Amygdala (tissue), 56 donors: ENCODE results near the gene RIMKLB.
"Not testable (repeated sequence)": the region's sequence is repeated elsewhere in the genome, so short reads cannot be mapped to it uniquely, and the experiment has no call there.

Source experiments
- DNase-seq, 56 donors: peaks; one replicate each; lab custom pipeline; 2025; lab: John Stamatoyannopoulos, UW

The RIMKLB gene

DNA sequence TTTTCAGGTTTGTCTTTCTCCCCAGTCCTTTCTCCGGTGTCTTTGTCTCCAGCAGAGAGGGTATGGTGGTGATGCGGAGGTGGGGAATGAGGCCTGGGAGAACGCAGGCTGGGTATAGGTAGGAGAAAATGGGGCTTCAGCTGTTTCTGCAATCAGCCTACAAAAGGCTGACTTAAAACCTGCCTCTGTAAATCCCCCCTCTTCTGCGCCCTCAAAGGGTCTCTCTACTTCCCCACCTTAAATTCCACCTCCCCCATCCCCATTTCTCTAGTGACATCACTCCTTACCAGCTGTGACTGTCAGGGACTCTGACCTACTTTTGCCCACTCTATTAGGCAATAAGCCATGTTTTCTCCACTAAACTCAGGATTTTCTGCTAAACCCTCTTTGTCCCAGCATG, 8.1 kb upstream of the RIMKLB start:
- no peak for DNase-seq

DNA sequence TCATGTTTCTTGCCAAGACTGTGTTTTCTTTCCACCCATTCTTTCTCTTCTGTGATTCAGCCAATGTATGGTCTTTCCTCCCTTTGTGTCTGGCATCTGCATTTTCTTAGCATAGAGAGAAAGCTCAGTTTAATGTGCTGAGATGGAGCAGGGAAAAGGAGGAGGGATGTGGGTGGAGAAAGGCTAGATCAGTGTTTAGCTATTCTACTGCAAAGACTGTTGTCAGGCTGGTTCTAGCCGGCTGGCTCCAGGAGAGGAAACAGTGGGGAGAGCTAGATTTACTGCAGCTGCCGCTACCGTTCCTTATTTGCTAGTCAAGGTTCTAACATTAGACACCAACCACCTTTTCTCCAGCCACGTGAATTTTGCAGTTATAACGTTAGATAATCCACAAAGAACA, 5.2 kb upstream of the RIMKLB start:
- DNase-seq = peak in 44 of 56 donors; percentile 4 to 83 (median 42)

- DNase-seq = no peak
Observed at GRCh38 chr12:8695116-8695515, 2.7 kb upstream of the RIMKLB start.

DNA sequence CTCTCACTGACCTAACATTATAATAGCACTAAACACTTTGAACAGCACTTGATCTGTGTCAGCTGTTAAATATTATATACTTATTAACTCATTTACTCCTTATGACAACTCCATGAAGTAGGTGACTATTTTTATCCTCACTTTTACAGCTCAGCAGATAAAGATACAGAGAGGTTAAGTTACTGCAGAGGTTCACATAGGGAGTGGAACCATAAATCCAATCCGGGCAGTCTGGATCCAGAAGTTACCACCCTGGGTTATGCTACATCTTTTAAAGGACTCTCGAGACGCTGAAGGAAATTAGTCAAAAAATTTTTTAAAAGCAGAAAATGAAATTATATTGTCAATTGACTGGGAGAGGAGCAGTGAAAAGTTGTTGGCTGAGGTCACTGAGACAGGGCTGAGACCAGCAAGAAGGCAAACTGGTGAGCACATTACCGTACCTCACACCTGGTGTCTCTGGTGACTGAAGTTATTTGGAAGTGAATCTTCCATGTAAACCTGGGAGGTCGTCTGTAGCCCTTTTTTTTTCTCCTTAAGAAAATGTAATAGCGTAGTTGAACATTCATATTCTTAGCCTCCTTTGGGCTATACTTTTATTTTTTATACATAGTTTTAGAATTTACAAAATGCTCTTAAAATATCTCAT, 1.2 kb upstream of the RIMKLB start:
- no peak for DNase-seq

- DNase-seq = peak in 8 of 56 donors; percentile 15 to 71 (median 49)
Observed at GRCh38 chr12:8697120-8697475, 693 bp upstream of the RIMKLB start.

DNA sequence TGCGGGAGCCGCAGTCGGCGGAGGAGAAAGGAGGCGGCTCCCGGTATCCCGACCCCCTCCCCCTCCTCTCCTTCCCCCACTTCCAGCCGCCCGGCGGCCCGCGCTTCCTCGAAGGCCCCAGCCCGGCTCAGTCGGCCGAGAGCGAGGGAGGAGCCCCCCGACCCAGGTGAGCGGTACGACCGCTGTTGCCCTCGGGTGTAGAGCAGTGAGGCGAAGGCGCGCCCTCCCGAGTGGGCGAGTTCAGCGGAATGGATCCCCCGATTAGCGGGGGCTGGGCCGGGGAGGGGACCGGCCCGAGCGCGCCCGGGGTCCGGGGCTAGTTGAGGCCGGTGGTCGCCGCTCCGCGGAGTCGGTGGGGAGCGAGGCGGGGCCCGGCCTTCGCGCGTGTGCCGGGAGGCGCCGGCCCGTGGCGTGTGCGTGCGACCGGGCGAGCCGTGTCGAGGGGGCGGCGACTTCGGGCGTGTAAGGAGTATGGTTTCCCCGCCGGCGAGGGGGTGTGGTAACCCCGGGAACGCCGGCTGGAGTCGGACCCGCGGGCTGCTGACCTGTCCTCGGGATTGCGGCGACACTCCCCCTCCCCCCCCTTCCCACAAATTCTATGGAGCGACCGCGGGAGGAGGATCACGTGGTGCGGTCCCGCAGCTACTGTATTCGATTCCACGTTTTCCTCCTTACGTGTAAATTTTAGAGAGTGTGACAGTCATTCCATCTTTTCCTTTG, 501 bp downstream of the RIMKLB start:
- DNase-seq = peak in 29 of 56 donors; percentile 6 to 79 (median 38)

GRCh38 chr12:8698879-8699278, 1.1 kb downstream of the RIMKLB start:
- no peak for DNase-seq

GRCh38 chr12:8699714-8700113, 1.9 kb downstream of the RIMKLB start:
- peak in 1 of 56 donors; percentile 2 for DNase-seq

DNA sequence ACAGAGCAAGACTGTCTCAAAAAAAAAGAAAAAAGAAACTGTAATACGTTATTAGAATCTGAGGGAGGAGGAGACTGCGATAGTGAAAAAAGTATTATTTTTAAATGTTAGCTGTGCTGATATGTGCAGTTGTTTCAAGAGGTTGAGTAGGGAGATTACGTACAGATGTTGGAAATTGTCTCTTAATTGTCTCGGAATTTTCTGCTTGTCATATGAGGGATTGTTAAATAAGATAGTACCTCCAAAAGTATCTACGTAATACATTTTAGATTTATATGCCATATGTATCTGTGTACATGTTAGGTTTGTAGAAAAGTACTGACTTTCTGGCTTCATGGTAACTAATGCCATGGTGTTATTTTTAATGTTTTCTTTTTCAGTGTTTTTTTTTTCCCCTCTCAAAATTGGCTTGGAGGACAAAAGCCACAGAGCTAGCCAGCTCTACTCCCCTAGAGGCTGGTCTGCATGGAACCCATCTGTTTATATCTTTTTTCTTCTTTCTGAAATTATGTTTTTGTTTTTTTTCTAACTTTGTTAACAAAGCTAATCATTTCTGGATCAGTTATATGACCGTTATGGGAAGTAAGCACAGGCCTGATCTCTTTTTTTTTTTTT, 3.4 kb downstream of the RIMKLB start:
- no peak for DNase-seq

DNA sequence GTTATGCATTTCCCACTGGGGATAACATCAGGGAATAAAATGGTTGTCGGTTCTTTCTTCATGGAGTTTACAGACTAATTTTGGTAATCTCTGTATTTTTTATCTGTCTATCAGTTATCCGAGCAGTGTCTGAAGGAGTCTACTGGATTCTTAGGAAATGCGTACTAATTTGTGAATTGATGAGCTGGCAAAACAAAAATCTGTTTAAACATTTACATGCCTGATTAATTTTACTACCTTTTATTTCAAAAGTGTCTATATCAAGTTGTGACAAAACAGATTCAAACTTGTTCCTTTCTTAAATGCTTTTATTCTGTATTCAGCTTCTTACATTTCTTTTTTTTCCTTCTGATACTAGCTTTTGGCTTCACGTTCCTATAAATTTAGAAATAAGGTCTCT, 4.4 kb downstream of the RIMKLB start:
- DNase-seq = no peak

DNA sequence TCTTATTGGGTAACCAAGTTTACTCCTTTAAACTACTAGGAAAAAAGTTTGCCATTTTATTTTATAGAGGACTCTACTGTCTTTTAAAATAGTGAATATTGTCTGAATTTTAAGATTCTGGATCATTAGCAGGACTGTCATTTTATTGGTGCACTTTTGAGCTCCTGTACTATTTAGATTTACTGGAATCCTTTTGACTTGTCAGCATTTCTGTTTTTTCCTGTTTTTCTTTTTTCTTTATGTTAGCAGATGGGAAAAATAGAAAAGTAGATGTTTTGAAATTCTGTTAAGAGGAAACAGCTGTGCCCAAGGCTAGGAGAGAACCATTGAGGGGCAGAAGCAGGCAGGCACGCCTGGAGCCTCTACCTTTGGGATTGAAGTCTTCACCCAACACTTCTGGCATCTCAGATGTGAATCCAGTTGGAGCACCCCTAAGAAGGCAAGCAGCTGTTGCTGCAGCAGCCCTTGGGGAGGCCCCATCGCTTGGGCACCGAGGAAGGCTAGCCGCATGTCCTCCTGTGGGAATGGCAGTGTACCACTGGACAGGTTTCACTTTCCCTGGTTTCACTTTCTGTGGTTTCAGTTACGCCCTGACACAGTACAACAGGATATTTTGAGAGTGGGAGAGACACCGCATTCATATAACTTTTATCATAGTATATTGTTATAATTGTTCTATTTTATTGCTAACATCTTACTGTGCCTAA, 11.5 kb downstream of the RIMKLB start:
- DNase-seq = peak in 1 of 56 donors; percentile 6

GRCh38 chr12:8712572-8712971, 14.8 kb downstream of the RIMKLB start:
- DNase-seq = no peak

GRCh38 chr12:8722286-8722800, 24.6 kb downstream of the RIMKLB start:
- no peak for DNase-seq

DNA sequence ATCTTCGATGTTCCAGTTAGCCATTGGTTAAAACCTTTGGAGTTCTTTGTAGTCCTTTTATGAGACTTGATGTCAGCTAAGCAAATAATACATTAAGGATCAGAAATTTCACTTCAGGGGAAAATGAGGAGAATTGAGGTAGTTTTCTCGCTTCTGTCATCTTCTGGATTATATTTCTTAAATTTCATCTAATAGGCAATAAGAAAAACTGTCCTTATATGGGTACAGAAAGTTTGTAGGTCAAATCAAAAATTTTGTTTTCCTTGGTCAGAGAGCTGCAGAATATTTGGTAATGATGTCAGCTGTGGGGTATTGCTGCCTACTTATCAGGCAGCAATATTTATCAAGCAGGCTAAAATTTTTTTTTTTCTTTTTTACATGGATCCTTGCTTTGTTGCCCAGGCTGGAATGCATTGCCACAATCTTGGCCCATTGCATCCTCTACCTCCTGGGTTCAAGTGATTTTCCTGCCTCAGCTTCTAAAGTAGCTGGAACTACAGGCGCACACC, 37.1 kb downstream of the RIMKLB start:
- DNase-seq = no peak

DNA sequence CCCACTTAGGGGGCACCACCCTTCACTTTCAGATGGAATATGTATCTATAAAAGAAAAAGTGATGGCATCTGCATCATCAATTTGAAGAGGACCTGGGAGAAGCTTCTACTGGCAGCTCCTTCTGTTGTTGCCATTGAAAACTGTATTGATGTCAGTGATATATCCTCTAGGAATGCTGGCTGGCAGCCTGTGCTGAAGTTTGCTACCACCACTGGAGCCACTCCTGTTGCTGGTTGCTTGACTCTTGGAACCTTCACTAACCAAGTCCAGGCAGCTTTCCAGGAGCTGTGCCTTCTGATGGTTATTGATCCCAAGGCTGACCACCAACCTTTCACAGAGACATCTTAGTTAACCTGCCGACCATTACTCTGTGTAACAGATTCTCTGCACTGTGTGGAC, 44.7 kb downstream of the RIMKLB start:
- DNase-seq = no peak

- not testable (repeated sequence) for DNase-seq
Observed at GRCh38 chr12:8743121-8743520, 45.3 kb downstream of the RIMKLB start.

GRCh38 chr12:8745631-8746030, 47.8 kb downstream of the RIMKLB start:
- not testable (repeated sequence) for DNase-seq

DNA sequence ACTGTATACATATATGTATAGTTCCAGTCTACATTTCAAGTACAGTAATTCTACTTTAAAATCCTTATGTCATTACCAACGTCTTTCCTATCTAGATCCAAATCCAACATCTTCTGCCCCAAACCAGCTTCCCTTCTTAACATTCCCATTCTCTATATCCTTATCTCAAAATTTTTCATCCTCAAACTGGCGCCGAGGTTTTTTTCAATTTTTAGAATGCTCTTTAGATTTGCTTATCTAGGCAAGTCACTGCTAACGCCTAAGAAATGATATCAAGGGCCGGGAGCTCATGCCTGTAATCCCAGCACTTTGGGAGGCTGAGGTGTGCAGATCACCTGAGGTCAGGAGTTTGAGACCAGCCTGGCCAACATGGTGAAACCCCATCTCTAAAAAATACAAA, 48.3 kb downstream of the RIMKLB start:
- no peak for DNase-seq

DNA sequence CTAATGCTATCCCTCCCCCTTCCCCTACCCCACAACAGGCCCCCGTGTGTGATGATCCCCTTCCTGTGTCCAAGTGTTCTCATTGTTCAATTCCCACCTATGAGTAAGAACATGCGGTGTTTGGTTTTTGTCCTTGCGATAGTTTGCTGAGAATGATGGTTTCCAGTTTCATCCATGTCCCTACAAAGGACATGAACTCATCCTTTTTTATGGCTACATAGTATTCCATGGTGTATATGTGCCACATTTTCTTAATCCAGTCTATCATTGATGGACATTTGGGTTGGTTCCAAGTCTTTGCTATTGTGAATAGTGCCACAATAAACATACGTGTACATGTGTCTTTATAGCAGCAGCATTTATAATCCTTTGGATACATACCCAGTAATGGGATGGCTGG, 62.3 kb downstream of the RIMKLB start:
- DNase-seq = not testable (repeated sequence)

- not testable (repeated sequence) for DNase-seq
Observed at GRCh38 chr12:8762701-8763100, 64.9 kb downstream of the RIMKLB start.

DNA sequence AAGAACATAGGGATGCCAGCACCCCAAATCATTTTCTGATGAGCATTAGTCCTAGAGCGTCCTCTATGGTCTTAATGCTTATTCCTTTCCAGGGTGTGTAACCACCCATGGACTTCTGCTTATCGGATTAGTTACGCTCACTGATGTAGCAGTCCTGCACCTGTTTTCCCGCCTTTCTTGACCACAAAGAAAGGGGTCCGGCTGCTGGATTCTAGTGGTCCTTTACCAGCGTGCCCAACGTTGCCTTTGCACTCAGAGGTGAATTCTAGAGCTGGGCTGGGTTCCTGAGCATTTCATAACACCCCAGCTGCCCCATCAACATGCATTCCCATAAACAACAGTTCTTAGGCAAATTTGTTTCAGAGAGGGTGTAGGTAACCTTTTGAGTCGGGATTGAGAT, 68.3 kb downstream of the RIMKLB start:
- DNase-seq = not testable (repeated sequence)
